Endodermal cell (in vitro differentiated cells): ENCODE measurements around the gene BAIAP3. TPM values are rescaled to one million over a fixed set of nuclear protein-coding genes. Genes with fewer than 3 reads are reported as not detected.

Source experiments
- DNase-seq: peaks from one replicate; pipeline ENCODE4 v3.0.0-alpha.2; 2017
- H3K27ac ChIP-seq: 2 replicates; pipeline ENCODE4 v1.5.1; 2013; ENCODE audit warnings: mild to moderate bottlenecking, low read depth, low read length, moderate library complexity
- H3K27me3 ChIP-seq: 2 replicates; pipeline ENCODE4 v1.6.1; 2013; ENCODE audit warnings: mild to moderate bottlenecking, low read length, moderate library complexity; ENCODE audit not compliant: insufficient read depth, control insufficient read depth, poor library complexity, severe bottlenecking
- H3K36me3 ChIP-seq: 2 replicates; pipeline ENCODE4 v1.7.0; 2013; ENCODE audit warnings: mild to moderate bottlenecking, low read length, moderate library complexity; ENCODE audit not compliant: control insufficient read depth, insufficient read depth
- H3K4me1 ChIP-seq: one replicate; pipeline ENCODE4 v1.7.0; 2013; ENCODE audit warnings: low read length; ENCODE audit not compliant: control insufficient read depth, insufficient read depth
- H3K4me3 ChIP-seq: 2 replicates; pipeline ENCODE4 v1.5.1; 2013; ENCODE audit warnings: mild to moderate bottlenecking, low read length, moderate library complexity
- H3K9ac ChIP-seq: 2 replicates; pipeline ENCODE4 v1.6.1; 2013; ENCODE audit warnings: mild to moderate bottlenecking, low read length, moderate library complexity; ENCODE audit not compliant: poor library complexity, severe bottlenecking; ENCODE audit errors: extremely low read depth
- H3K9me3 ChIP-seq: 2 replicates; pipeline ENCODE4 v1.6.1; 2013; ENCODE audit warnings: mild to moderate bottlenecking, low read length, moderate library complexity; ENCODE audit not compliant: control insufficient read depth
- H3K27ac Mint-ChIP-seq: 2 replicates; pipeline ENCODE4 v1.8.0; 2020; ENCODE audit warnings: mixed read lengths
- H3K27me3 Mint-ChIP-seq: 2 replicates; pipeline ENCODE4 v1.8.0; 2021; ENCODE audit warnings: mild to moderate bottlenecking, mixed read lengths; ENCODE audit not compliant: insufficient read depth
- H3K36me3 Mint-ChIP-seq: 2 replicates; pipeline ENCODE4 v1.8.0; 2020; ENCODE audit warnings: low read depth, mixed read lengths
- H3K4me1 Mint-ChIP-seq: 2 replicates; pipeline ENCODE4 v1.8.0; 2020; ENCODE audit warnings: mixed read lengths
- H3K4me3 Mint-ChIP-seq: 2 replicates; pipeline ENCODE4 v1.8.0; 2020; ENCODE audit warnings: mild to moderate bottlenecking, moderate library complexity, mixed read lengths
- H3K9me3 Mint-ChIP-seq: 2 replicates; pipeline ENCODE4 v1.8.0; 2020; ENCODE audit warnings: mild to moderate bottlenecking, mixed read lengths
- WGBS, 2 experiments: methylation state at CpG; one replicate each; pipeline versions ENCODE4 v1.1.5 to v1.1.7; 2013; ENCODE audit warnings: missing lambda C conversion rate in 2 of 2, mixed read lengths in 1 of 2; ENCODE audit not compliant: insufficient coverage in 1 of 2, insufficient read length in 1 of 2; 5-methylcytosine and 5-hydroxymethylcytosine counted together
- total RNA-seq, 2 donors: library from RNA; stranded (reverse); fragmentation: NEBNext Ultra II Directional in 1 of 2; extraction: Animal tissue kit (Norgen Biotek cat#: 25700) in 1 of 2; gene quantifications; 2 replicates in 1 of 2; 3 replicates in 1 of 2; pipeline ENCODE4 v1.2.1, GENCODE V29; 2021
- TF ChIP-seq, protein P1 (sequence below): fragments of 200-600 bp; sonication (generic); conservative IDR thresholded peaks from 2 replicates; pipeline ENCODE4 v1.5.0; 2021; ENCODE audit warnings: antibody characterized with exemption, mild to moderate bottlenecking

The BAIAP3 gene
- total RNA-seq, 2 donors from 2014 or later, result 25.0 to 43.5 TPM

DNA sequence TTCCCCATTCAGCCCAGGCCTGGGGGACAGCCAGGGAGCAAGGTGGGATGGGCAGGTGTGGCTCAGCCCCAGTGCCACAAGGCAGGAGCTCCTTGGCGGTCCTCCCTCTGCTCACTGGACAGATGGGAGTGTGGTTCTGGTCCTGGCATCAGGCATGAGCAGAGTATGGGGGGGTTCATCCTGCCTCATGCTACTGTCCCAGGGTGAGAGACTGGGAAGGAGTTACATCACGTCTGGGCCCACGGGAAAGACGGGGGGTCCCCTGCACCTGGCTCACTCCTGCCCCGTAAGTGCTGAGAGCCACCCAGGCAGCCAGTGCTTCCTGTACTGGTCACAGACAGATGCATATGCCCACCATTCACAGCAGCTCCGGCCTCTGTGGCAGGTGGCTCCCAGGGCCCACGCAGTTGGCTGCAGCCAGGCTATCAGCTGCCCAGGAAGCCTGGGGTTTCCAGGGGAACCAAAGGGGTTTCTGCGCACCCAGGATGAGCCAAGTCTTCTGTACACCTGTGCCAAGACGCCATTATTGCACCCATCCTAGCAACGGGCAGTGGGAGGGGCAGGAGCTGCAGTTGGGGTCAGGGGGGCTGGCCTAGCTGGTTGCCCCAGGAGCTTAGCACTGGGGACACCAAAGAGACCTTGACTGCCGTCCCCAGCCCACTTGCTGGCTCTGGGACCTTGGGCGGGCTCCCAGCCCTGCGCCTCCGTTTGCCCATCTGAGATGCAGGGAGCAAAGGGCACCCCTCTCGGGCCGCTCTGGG, 1.9 kb downstream of the BAIAP3 start:
- Mint-ChIP-seq H3K4me1 (peaks cover 10% of the 10 kb centered on the region), H3K9me3 (peaks cover 1% of the 10 kb centered on the region), H3K36me3 (no peaks in the 10 kb centered on the region), H3K27me3 (peaks cover 34% of the 10 kb centered on the region), H3K4me3 (peak overlapping the region; percentile 48), H3K27ac (no peak overlapping the region)
- H3K27me3 ChIP-seq, result peaks cover 45% of the 10 kb centered on the region
- no peak overlapping the region for H3K4me3 ChIP-seq
- no peaks in the 10 kb centered on the region for H3K36me3 ChIP-seq
- H3K9ac ChIP-seq, result no peak overlapping the region
- 75% methylated on average over 11 to 16 of the region's 16 CpGs for WGBS, 2 experiments
- H3K27ac ChIP-seq, result peak overlapping the region; percentile 79
- H3K9me3 ChIP-seq, result no peaks in the 10 kb centered on the region
- peaks cover 11% of the 10 kb centered on the region for H3K4me1 ChIP-seq
- TF ChIP-seq, protein P1, sequence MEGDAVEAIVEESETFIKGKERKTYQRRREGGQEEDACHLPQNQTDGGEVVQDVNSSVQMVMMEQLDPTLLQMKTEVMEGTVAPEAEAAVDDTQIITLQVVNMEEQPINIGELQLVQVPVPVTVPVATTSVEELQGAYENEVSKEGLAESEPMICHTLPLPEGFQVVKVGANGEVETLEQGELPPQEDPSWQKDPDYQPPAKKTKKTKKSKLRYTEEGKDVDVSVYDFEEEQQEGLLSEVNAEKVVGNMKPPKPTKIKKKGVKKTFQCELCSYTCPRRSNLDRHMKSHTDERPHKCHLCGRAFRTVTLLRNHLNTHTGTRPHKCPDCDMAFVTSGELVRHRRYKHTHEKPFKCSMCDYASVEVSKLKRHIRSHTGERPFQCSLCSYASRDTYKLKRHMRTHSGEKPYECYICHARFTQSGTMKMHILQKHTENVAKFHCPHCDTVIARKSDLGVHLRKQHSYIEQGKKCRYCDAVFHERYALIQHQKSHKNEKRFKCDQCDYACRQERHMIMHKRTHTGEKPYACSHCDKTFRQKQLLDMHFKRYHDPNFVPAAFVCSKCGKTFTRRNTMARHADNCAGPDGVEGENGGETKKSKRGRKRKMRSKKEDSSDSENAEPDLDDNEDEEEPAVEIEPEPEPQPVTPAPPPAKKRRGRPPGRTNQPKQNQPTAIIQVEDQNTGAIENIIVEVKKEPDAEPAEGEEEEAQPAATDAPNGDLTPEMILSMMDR, result no peak
- no peak for DNase-seq

DNA sequence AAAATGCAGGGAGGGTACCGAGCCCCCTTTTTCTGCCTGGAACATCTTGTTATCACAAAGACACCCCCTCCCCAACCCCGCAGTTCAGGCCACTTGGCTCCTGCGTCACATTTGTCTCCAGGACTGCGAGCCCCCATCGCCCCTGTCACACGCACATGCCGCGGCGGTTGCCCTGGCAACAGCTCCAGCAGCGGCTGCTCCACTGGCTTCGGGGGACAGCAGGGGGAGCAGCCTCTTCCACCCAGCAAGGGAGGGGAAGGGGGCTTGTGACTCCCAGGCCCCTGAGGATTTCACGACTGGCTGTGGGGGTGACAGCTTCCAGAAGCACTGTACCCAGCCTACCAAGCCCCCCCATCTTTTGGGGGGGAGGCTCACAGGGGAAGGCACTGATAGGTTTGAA, 2.6 kb downstream of the BAIAP3 start:
- Mint-ChIP-seq H3K27me3 (peaks cover 34% of the 10 kb centered on the region), H3K9me3 (no peaks in the 10 kb centered on the region), H3K27ac (no peak overlapping the region), H3K36me3 (no peaks in the 10 kb centered on the region), H3K4me1 (peaks cover 10% of the 10 kb centered on the region), H3K4me3 (no peak overlapping the region)
- TF ChIP-seq, protein P1, result peak; percentile 33
- Histone ChIP-seq H3K9me3 (no peaks in the 10 kb centered on the region), H3K27ac (peak overlapping the region; percentile 79), H3K27me3 (peaks cover 45% of the 10 kb centered on the region), H3K4me3 (no peak overlapping the region), H3K36me3 (no peaks in the 10 kb centered on the region), H3K4me1 (peaks cover 11% of the 10 kb centered on the region), H3K9ac (no peak overlapping the region)
- DNase-seq, result no peak
- 9 to 30% methylated on average over 7 to 11 of the region's 12 CpGs for WGBS, 2 experiments

DNA sequence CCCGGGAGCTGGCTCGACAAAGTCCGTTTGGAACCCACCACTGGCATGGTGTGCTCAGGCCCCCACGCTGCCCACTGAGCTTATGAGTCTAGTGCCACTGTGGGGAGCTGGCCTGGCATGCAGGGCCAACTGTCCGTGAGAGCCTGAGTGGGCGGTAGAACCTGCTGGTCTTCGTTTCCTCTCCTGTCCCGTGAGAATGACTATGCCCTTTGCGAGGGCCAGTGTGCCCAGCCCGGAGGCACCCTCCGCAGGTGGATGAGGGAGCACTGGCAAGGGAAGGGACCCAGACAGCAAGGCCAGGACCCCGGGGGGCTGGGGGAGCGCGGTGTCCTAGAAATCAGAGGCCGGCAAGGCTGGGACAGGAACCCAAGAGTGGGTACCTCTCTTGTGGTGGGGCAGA, 3.2 kb downstream of the BAIAP3 start:
- 69 to 81% methylated on average over 11 to 15 of the region's 15 CpGs for WGBS, 2 experiments
- no peak overlapping the region for H3K4me3 Mint-ChIP-seq

More for the DNA sequence above, 3.2 kb downstream of the BAIAP3 start:
- Histone ChIP-seq H3K27me3 (peaks cover 45% of the 10 kb centered on the region), H3K4me1 (peaks cover 11% of the 10 kb centered on the region), H3K9me3 (no peaks in the 10 kb centered on the region), H3K4me3 (no peak overlapping the region), H3K27ac (no peak overlapping the region), H3K36me3 (no peaks in the 10 kb centered on the region), H3K9ac (no peak overlapping the region)
- no peak overlapping the region for H3K27ac Mint-ChIP-seq
- H3K4me1 Mint-ChIP-seq, result peaks cover 5% of the 10 kb centered on the region
- DNase-seq, result no peak
- no peaks in the 10 kb centered on the region for H3K9me3 Mint-ChIP-seq
- H3K36me3 Mint-ChIP-seq, result no peaks in the 10 kb centered on the region
- TF ChIP-seq, protein P1, result no peak
- H3K27me3 Mint-ChIP-seq, result peaks cover 34% of the 10 kb centered on the region
